Neuron (in vitro differentiated cells): Measurements from ENCODE around the gene EPS8.

Experiments
- H2AFZ ChIP-seq: one replicate; pipeline ENCODE4 v1.6.1; 2013; ENCODE audit warnings: low read depth, mild to moderate bottlenecking, inconsistent platforms, low read length, moderate library complexity
- H3K27me3 ChIP-seq: one replicate; pipeline ENCODE4 v1.6.1; 2013; ENCODE audit warnings: low read length; ENCODE audit not compliant: insufficient read depth
- H3K36me3 ChIP-seq: one replicate; pipeline ENCODE4 v1.6.1; 2013; ENCODE audit warnings: low read length; ENCODE audit not compliant: insufficient read depth
- H3K4me1 ChIP-seq: one replicate; pipeline ENCODE4 v1.6.1; 2013; ENCODE audit warnings: low read length; ENCODE audit not compliant: insufficient read depth
- H3K4me3 ChIP-seq: 2 replicates; pipeline ENCODE4 v1.5.1; 2013; ENCODE audit warnings: mild to moderate bottlenecking, low read length, moderate library complexity
- H3K9me3 ChIP-seq: one replicate; pipeline ENCODE4 v1.6.1; 2013; ENCODE audit warnings: low read length

The EPS8 gene

DNA sequence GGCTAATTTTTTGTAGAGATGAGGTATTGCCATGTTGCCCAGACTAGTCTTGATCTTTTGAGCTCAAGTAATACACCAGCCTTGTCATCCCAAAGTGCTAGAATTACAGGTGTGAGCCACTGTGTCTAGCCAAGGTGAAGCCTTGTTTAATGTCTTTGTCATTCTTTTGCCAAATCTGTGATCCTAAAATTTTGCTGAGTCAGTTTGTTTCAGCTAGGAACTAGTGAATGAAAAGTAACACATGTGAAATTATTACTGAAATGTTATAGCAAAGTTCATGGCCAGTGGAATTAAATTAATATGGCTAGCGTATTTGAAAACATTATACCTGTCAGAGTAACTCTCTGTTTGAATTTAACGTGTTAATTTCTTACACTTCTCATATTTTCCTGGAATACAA lies 26.5 kb upstream of the EPS8 start:
- Histone ChIP-seq H3K4me1 (no peaks in the 10 kb centered on the region), H3K4me3 (no peak overlapping the region), H3K9me3 (peaks cover 2% of the 10 kb centered on the region), H2AFZ (no peak overlapping the region), H3K36me3 (no peaks in the 10 kb centered on the region), H3K27me3 (no peaks in the 10 kb centered on the region)

DNA sequence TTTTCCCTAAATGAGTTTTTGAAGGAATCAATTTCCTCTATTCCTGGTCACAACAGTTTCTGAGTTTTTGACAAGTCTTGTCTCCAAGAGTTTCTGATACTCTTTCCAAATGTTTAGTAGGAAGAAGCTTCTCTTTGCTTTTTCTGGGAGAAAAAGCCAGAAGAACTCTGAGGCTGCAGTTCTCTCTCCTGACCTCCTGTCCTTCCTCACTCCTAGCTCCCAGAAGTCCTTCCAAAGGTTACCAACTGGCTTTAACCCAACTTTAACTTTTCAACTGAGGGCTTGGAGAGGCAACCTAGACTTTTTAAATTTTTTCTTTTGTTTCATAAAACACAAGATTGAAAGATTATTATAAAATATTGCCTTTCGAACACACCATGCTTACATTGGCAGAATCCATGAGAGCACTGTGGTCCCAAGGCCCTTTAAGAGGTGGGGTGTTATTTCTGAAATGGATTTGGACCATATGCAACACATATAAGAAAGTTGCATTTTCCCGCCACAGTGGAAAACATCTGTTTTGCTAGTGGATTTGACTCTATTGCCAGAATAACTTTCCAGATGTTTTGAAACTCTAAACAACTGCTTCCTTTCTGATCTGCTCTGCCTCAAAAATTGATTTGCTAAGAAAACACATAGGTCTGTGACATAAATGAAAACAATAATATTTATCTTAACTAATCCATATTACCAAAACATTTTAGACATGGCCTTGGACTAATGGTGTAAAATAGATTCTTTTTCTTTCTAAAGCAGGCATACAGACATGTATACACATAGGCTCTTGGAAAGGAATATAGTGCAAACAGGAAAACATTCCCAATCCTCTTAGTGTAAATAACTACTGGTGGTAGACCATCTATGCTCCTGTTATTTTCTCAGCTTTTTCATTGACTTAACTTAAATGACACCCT lies 22.3 kb upstream of the EPS8 start:
- Histone ChIP-seq H3K27me3 (no peaks in the 10 kb centered on the region), H3K9me3 (no peaks in the 10 kb centered on the region), H3K4me3 (no peak overlapping the region), H2AFZ (no peak overlapping the region), H3K4me1 (no peaks in the 10 kb centered on the region), H3K36me3 (no peaks in the 10 kb centered on the region)

DNA sequence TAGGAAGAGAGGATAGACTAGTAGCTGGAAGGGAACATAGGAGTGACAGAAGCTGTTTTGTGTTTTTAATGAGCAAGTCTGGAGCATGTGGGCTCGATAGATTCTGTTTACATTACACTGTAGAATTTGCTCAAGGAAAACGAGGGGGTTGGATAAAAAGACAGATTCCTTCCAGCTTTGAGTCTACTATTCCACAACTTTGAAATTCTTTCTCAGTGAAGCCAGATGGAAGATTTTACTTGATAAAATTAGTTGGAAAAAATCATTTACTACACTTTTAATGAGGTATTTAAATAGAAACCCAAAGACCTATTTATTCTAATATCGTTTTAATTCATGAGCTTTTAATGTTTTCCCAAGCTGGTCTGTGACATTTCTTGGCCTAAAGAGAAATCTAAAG lies 19.5 kb upstream of the EPS8 start:
- Histone ChIP-seq H3K9me3 (no peaks in the 10 kb centered on the region), H3K4me3 (no peak overlapping the region), H3K4me1 (no peaks in the 10 kb centered on the region), H2AFZ (no peak overlapping the region), H3K27me3 (no peaks in the 10 kb centered on the region), H3K36me3 (no peaks in the 10 kb centered on the region)

DNA sequence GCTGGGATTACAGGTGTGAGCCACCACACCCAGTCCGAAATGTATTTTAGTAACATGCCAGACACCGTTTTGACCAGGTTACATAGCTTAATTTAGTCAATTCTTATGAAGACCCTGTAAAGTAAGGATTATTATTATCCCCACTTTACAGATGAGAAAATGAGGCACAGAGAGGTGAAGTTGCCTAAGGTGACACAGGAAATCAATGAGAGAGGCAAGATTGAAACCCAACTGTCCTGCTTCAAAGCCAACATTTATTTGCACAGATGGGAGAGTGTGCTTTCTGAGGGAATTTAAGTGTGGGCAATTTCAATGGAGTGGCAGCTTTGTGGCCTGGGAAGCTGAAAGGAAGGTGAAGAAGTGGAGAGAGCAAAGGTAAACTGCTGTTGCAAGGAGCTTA lies 19.1 kb upstream of the EPS8 start:
- Histone ChIP-seq H3K9me3 (no peaks in the 10 kb centered on the region), H3K4me1 (no peaks in the 10 kb centered on the region), H2AFZ (no peak overlapping the region), H3K27me3 (no peaks in the 10 kb centered on the region), H3K36me3 (no peaks in the 10 kb centered on the region), H3K4me3 (no peak overlapping the region)

DNA sequence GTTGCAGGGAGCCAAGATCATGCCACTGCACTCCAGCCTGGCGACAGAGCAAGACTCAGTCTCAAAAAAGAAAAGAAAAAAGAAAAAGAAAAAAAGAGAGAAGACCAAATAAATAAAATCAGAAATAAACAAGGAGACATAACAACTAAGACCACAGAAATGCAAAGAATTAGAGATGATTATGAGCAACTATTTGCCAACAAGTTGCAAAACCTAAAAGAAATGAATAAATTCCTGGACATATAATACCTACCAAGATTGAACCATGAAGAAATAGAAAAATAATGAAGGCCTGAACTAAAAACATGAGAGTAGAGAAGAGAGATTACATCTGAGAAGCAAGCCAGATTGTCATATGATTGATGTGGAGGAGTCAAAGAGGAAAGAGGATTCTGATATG lies 17.6 kb upstream of the EPS8 start:
- no peaks in the 10 kb centered on the region for H3K9me3 ChIP-seq
- H3K4me1 ChIP-seq = no peaks in the 10 kb centered on the region
- no peak overlapping the region for H2AFZ ChIP-seq
- H3K4me3 ChIP-seq = no peak overlapping the region
- no peaks in the 10 kb centered on the region for H3K36me3 ChIP-seq
- H3K27me3 ChIP-seq = no peaks in the 10 kb centered on the region

DNA sequence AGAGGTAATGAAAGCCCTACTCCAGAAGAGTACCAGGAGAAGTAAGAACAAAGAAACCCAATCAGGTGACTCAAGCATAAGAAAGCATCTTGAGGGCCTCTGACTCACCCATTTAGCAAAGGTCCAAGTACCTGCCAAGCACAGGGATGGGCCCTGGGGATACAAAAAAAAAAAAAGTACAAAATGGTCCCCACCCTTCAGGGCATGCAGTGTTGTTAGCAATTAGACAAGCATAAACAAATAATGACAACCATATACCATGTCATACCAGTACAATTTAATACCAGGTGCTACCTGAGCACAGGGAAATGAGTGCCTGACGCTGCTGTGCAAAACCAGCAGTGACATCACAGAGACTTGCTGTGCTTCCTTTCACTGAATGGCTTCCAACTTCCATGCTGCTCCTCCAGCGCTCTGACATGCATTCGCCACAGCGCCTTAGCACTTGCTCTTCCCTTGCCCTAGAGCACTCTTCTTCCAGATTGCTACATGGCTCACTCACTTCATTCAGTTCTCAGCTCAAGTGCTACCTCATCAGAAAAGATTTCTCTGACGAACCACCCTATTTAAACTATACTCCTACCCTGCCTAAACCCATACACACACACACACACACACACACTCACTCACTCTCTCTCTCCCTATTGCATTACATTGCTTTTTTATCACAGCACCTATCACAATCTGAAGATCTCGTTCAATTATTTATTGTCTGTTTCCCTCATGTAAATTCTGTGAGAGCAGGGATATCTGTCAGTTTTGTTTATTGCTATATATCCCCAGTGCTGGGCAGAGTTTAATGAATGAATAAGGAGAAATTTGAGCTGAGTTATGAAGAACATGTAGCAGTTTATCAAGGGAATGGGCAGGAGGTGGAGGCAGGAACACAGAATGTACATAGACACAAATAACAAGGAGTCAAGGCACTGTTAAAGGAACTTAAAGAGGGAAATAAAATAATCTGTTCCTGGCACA lies 12.9 kb upstream of the EPS8 start:
- no peak overlapping the region for H2AFZ ChIP-seq
- no peaks in the 10 kb centered on the region for H3K27me3 ChIP-seq
- H3K9me3 ChIP-seq = no peaks in the 10 kb centered on the region
- H3K4me3 ChIP-seq = no peak overlapping the region
- H3K36me3 ChIP-seq = no peaks in the 10 kb centered on the region
- H3K4me1 ChIP-seq = no peaks in the 10 kb centered on the region

DNA sequence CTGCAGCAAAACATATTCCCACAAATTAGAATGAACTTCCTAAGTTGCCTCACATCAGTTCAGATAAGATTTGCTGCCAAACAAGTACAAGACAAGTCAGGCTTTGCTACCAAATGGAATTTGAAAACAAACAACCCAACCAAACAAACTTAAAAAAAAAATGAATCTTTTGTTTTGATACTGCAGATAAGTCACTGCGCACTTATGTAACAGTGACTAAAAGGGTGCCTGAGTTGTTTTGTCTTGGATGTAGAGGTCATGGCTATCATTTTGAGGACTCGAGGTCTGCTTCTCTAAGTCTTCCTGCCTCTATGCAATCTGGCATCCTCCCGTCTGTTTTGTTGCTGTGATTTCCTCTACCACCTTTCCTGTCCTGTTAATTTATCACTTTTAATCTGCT lies 11.1 kb upstream of the EPS8 start:
- Histone ChIP-seq H3K9me3 (no peaks in the 10 kb centered on the region), H3K4me1 (no peaks in the 10 kb centered on the region), H2AFZ (no peak overlapping the region), H3K36me3 (no peaks in the 10 kb centered on the region), H3K4me3 (no peak overlapping the region), H3K27me3 (no peaks in the 10 kb centered on the region)

DNA sequence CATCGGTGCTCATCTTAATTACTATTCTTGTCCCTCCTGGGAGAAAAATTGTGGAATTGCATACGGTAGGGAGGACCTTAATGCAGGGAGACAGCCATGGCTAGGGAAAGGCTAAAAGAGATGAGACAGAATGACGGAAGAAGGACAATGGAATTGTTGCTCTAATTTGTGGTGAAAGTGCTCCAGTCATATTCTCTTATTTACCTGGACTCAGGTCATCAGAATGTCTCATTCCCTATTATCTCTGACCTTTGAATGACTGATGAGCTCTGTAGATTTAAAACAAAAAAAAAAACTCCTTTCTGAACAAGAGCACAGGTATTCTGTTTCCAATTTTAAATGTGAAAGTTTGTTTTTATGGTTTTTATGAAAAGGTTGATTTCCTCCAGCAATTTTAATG lies 8.6 kb upstream of the EPS8 start:
- Histone ChIP-seq H3K27me3 (no peaks in the 10 kb centered on the region), H3K36me3 (no peaks in the 10 kb centered on the region), H3K9me3 (no peaks in the 10 kb centered on the region), H2AFZ (no peak overlapping the region), H3K4me1 (no peaks in the 10 kb centered on the region), H3K4me3 (no peak overlapping the region)

DNA sequence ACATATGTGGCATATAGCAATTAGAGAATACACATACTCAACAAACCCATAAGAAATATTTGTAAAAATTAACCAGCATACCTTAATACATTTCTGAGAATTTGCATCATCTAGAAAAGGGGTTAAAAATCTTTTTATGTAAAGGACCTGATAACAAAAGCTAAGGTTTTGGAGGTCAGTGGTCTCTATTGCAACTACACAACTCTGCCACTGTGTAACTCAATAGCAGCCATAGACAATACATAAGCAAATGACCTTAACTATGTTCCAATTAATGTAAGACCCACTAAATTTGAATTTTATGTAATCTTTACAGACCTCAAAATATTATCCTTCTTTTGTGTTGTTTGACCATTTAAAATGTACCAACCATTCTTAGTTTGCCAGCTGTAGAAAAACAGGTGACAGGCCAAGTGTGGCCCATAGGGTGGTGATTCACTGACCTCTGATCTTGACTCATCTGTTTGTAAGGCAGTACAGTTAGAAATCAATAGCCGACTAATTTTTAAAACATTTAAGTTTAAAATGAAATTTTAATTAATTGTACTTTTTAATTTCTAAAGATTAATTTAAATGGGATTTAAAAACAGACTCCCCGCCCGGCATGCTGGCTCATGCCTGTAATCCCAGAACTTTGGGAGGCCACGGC lies 7.4 kb upstream of the EPS8 start:
- Histone ChIP-seq H3K9me3 (no peaks in the 10 kb centered on the region), H3K27me3 (no peaks in the 10 kb centered on the region), H2AFZ (no peak overlapping the region), H3K36me3 (no peaks in the 10 kb centered on the region), H3K4me1 (no peaks in the 10 kb centered on the region), H3K4me3 (no peak overlapping the region)

DNA sequence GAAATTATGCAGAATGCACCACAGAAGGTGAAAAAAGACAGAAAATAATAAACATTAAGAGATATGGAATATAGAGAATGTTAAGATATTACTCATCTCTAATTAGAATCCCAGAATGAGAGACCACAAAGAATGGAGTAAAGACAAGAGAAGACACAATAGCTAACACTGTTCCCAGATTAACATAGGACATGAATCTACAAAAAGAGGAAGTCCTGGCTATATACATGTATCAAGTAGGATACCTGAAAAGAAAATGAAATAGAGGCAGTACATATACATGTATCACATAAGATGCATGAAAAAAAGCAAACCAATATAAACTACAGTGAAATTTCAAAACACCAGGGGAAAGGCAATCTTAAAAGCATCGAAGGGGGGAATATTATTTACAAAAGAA lies 5.6 kb upstream of the EPS8 start:
- Histone ChIP-seq H3K9me3 (no peaks in the 10 kb centered on the region), H3K36me3 (no peaks in the 10 kb centered on the region), H3K4me1 (no peaks in the 10 kb centered on the region), H2AFZ (no peak overlapping the region), H3K4me3 (no peak overlapping the region), H3K27me3 (no peaks in the 10 kb centered on the region)

DNA sequence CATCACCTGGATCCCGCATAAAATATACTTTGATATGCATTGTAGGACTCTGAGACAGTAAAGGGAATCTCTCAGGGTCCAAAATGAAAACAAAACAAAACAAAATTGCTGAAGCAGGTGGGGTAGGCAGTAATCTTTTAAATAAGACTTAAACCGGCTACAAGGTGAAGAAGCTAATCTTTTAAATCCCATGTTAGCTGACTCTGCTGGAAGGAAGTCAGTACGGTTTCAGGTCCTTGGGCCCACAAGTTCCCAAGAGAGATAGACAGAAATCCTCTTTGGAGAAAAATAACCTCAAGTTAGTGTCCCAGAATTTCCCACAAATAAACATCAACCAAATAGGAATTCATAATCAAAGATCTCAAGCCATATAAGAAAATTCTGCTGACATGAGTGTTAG lies 5.0 kb upstream of the EPS8 start:
- Histone ChIP-seq H2AFZ (no peak overlapping the region), H3K9me3 (no peaks in the 10 kb centered on the region), H3K4me3 (no peak overlapping the region), H3K36me3 (no peaks in the 10 kb centered on the region), H3K4me1 (no peaks in the 10 kb centered on the region), H3K27me3 (no peaks in the 10 kb centered on the region)

DNA sequence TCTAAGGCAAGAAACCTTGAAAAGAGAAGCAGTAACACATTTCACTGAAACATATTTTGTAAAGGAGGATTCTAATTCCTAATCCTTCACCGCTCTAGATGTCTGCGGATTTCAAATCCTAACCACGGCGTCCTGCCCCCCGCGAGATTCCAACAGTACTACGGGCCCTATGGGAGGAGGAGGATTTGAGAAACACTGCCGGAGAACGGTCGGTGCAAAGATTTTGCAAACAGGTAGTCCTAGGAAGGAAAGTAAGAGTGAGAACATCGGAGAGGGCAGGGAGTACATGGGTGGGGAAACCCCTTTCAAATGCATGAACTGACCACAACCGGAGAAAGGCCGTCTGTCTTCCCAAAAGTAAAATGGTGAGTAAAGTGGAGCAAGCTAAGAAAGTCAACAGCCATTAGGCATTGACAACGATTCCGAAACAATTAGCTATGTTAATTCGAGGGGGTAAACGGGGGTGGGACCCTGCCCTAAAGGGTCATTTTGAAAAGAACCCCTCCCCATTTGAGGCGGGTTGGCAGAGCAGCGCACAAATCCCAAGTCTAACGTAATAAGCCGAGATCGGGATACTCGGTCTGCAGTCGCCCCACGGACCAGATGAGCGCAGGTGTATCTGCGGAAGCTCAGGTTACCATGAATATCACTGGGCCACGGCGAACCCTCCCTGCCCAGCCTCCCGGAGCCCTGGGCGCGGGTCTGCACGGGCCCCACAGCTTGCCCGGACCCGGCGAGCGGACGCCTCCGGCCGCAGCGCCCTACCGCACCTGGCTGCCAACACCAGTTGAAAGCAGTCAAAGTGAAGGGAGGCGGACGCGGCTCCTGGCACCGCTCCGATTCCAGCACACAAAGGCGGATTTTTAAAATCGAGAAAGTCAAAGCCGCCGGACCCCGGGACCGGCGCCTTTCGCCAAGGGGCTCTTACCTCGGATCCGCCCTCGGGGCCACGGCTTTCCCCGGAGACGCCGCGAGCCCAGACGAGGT lies 662 bp downstream of the EPS8 start:
- Histone ChIP-seq H3K4me1 (peaks cover 10% of the 10 kb centered on the region), H3K9me3 (peaks cover 5% of the 10 kb centered on the region), H3K27me3 (no peaks in the 10 kb centered on the region), H3K36me3 (no peaks in the 10 kb centered on the region), H2AFZ (peak overlapping the region; percentile 82), H3K4me3 (peak overlapping the region; percentile 66)
